NCI-H446 (cell line): Measurements from ENCODE around the gene NUP93.
"Not testable (repeated sequence)": the region's sequence is repeated elsewhere in the genome, so short reads cannot be mapped to it uniquely, and the experiment has no call there.

ENCODE experiments used
- DNase-seq, 2 experiments: peaks; one replicate each; lab custom pipeline; 2025; lab: John Stamatoyannopoulos, UW

The NUP93 gene

DNA sequence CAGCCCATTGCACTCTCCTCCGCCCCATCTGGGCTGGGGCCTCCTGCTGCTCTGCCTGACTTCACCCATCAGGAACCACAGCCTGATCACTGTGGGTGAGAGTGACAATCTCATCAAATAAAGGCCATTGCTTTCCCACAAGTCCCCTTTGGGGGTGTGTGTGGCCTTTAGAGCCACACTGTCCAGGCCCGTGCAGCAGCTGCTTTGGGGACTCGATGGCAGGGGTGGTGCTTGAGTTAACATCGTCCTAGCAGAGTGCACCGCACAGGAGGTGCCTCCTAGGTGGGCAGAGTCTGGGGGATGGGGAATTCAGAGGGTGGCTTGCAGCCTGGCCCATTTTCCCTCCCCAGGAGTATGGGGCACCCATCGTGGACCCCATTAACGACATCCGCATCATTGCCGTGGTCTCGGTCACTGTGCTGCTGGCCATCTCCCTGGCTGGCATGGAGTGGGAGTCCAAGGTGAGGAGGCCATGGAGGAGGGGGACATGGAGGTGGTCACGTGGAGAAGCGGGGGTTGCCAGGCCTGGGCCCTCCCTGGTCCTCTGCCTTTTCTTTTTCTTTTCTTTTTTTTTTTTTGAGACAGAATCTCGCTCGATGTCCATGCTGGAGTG, 140.5 kb downstream of the NUP93 start:
- no peak for DNase-seq

GRCh38 chr16:56871172-56871593, 141.3 kb downstream of the NUP93 start:
- no peak for DNase-seq

GRCh38 chr16:56872863-56873391, 143.0 kb downstream of the NUP93 start:
- DNase-seq = no peak

- no peak for DNase-seq
These were observed 144.9 kb downstream of the NUP93 start for GRCh38 chr16:56874800-56875199.

- no peak for DNase-seq
These were observed 146.1 kb downstream of the NUP93 start for GRCh38 chr16:56876048-56876447.

GRCh38 chr16:56877486-56878182, 147.7 kb downstream of the NUP93 start:
- DNase-seq = no peak

GRCh38 chr16:56878282-56878854, 148.4 kb downstream of the NUP93 start:
- no peak for DNase-seq

- no peak for DNase-seq
These were observed 149.3 kb downstream of the NUP93 start for GRCh38 chr16:56879276-56879675.

- DNase-seq = no peak
These were observed 150.2 kb downstream of the NUP93 start for GRCh38 chr16:56880176-56880575.

- DNase-seq = no peak
These were observed 150.8 kb downstream of the NUP93 start for GRCh38 chr16:56880685-56881084.

- no peak for DNase-seq
These were observed 152.3 kb downstream of the NUP93 start for GRCh38 chr16:56882077-56882800.

GRCh38 chr16:56883586-56883985, 153.7 kb downstream of the NUP93 start:
- no peak for DNase-seq

DNA sequence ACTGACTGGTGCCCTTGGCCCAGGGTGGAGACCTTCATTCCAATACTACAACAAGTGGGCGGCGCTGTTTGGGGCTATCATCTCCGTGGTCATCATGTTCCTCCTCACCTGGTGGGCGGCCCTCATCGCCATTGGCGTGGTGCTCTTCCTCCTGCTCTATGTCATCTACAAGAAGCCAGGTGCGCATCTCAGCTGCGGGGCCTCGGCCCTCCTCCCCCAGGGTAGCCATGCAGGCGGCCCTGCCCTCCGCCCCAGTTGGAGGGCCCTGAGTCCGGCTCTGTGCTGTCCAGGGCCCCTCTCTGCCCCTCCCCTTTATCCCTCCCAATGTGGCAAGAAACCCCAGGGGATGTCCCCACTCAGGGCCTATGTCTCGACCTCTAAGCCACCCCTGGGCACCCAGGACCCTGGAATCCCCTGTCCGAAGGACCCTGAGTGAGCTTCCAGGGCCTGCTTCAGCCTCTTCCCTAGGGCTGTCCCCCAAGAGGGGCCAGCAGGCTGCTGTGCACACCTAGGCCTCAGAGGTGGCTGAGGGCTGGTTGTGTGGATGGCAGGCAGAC, 154.2 kb downstream of the NUP93 start:
- DNase-seq = no peak

DNA sequence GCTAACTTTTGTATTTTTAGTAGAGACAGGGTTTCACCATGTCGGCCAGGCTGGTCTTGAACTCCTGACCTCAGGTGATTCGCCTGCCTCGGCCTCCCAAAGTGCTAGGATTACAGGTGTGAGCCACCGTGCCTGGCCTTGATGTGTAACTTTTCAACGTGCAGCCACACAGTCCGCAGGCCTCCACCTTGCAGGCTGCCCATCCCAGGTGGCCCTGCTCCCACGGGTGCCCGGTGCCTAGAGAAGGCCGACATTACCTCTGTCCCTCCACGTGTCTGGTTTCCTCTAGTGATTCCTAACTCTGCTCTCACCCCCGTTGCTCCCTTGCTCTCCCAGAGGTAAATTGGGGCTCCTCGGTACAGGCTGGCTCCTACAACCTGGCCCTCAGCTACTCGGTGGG, 155.0 kb downstream of the NUP93 start:
- DNase-seq = not testable (repeated sequence)

- DNase-seq = no peak
These were observed 155.7 kb downstream of the NUP93 start for GRCh38 chr16:56885446-56886162.

DNA sequence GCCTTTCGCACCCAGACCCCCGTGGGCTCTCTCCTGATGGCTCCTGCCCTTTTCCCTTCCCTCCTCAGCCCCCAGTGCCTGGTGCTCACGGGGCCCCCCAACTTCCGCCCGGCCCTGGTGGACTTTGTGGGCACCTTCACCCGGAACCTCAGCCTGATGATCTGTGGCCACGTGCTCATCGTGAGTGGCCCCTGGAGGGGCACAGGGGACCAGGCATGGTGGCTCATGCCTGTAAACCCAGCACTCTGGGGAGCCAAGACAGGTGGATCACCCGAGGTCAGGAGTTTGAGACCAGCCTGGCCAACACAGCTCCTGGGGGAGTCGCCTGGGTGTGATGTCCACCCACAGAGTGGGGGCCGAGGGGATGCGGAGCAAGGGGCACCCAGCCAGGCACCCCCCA, 156.4 kb downstream of the NUP93 start:
- DNase-seq = no peak

DNA sequence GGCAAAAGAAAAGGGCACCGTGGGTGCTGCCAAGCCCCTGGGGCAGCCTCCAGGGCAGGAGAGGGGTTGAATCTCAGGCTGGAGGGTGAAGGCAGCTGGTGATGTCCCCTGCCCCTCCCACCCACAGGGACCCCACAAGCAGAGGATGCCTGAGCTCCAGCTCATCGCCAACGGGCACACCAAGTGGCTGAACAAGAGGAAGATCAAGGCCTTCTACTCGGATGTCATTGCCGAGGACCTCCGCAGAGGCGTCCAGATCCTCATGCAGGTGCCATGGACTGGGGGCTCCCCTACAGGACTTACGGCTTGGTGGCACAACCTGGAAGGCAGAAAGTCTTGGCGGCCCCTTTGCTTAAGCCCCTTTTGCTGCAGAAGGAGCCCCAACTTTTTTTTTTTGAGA, 156.9 kb downstream of the NUP93 start:
- no peak for DNase-seq

DNA sequence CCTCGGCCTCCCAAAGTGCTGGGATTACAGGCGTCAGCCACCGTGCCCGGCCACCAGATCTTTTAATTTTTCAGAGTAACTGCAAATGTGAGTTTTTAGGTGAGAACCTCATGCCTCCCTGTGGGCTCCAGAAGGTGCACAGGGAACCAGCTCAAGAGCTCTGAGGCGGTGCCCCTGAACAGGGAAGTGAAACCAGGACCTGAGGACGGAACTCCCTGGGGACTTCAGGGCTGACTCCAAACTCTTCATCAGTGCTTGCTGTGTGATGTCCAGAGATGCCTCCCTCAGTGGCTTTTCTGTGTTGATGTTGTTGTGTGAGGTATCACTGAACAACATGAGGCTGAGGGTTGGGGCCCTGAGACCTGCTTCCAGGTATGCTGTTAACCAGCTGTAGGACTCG, 158.9 kb downstream of the NUP93 start:
- DNase-seq = no peak

GRCh38 chr16:56889206-56889605, 159.3 kb downstream of the NUP93 start:
- DNase-seq = no peak

GRCh38 chr16:56891685-56892084, 161.8 kb downstream of the NUP93 start:
- DNase-seq = no peak

- DNase-seq = no peak
These were observed 162.8 kb downstream of the NUP93 start for GRCh38 chr16:56892705-56893104.
